Breast epithelium (tissue), 3 donors: ENCODE results near the gene SS18L1.

ENCODE experiments used
- POLR2A ChIP-seq: fragments of 450-650 bp; IDR thresholded peaks from one replicate; pipeline ENCODE4 v1.6.1; 2016; ENCODE audit warnings: antibody characterized with exemption, mild to moderate bottlenecking, moderate library complexity
- POLR2AphosphoS5 ChIP-seq, 3 donors: sonication (generic); formaldehyde crosslinking; IDR thresholded peaks; one replicate each; pipeline ENCODE4 v1.6.1; 2017; ENCODE audit warnings: antibody characterized with exemption in 3 of 3
- TF ChIP-seq, protein P1 (sequence below), 3 donors: fragments of 450-650 bp; IDR thresholded peaks; one replicate each; pipeline ENCODE4 v1.5.1; 2016 to 2017; ENCODE audit warnings: antibody characterized with exemption in 3 of 3, mild to moderate bottlenecking in 3 of 3, moderate library complexity in 3 of 3

DNA sequence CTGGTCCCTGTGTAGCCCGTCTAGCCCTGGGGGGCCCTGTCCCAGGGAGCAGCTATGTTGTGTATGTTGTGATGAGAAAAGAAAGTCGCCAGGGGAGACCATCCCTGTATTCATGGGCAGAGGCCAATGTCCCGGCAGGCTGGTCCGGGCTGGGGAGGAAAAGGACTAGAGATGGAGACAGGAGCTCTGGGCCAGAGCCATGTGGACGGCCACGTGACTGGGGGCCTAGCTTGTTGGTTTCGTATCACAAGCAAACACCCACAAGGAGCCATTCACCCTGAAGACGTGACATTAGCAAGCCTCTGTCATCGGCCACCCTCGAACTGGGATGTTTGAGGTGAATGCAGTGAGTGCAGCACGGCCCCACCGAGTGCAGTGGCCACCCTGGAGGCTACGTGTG, 79.4 kb downstream of the SS18L1 start:
- TF ChIP-seq, protein P1, sequence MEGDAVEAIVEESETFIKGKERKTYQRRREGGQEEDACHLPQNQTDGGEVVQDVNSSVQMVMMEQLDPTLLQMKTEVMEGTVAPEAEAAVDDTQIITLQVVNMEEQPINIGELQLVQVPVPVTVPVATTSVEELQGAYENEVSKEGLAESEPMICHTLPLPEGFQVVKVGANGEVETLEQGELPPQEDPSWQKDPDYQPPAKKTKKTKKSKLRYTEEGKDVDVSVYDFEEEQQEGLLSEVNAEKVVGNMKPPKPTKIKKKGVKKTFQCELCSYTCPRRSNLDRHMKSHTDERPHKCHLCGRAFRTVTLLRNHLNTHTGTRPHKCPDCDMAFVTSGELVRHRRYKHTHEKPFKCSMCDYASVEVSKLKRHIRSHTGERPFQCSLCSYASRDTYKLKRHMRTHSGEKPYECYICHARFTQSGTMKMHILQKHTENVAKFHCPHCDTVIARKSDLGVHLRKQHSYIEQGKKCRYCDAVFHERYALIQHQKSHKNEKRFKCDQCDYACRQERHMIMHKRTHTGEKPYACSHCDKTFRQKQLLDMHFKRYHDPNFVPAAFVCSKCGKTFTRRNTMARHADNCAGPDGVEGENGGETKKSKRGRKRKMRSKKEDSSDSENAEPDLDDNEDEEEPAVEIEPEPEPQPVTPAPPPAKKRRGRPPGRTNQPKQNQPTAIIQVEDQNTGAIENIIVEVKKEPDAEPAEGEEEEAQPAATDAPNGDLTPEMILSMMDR (IDR thresholded peaks at IDR 0.05): no peak
- TF ChIP-seq POLR2AphosphoS5 (IDR thresholded peaks at IDR 0.05) (no peak), POLR2A (no peak)
